Measurements from ENCODE around the gene EPX. TPM values are rescaled to one million over a fixed set of nuclear protein-coding genes. Genes with fewer than 3 reads are reported as not detected.

EPX gene
- total RNA-seq, 1 experiment from 2014 or later, result not detected

GRCh38 chr17:58183514-58183913 lies 9.0 kb upstream of the EPX start:
- ChIA-PET RAD21 (ENCODE audit: low non-redundant PET in 1 of 2, low total read pairs in 2 of 2, uncharacterized antibody in 2 of 2, unreplicated experiment in 2 of 2) (no interaction called here), POLR2A (no interaction called here), CTCF (interaction anchor here (1.1 to 1.8 kb wide), 2 partner anchors 11 to 17 kb away, joined by 4 to 6 read pairs; no protein-coding TSS in a partner anchor)
- H3K4me2 ChIP-seq (ENCODE audit: low read length), result no peak overlapping the region
- intact Hi-C loops (cut with micrococcal nuclease), result no loop called here
- BruUV-seq (replicated peaks), result no TSS peak
- no peaks in the 10 kb centered on the region for H4K20me1 ChIP-seq (ENCODE audit: insufficient read depth)
- no peak overlapping the region for H2AFZ ChIP-seq (ENCODE audit: low read depth, low read length, poor library complexity, severe bottlenecking)
- H3K79me2 ChIP-seq (ENCODE audit: insufficient read depth, low read length), result no peaks in the 10 kb centered on the region
- no peaks in the 10 kb centered on the region for H3K9me3 ChIP-seq (ENCODE audit: control insufficient read depth in 1 of 2, insufficient read depth in 1 of 2, low read depth in 1 of 2, low read length in 2 of 2)
- H3K36me3 ChIP-seq (ENCODE audit: control insufficient read depth in 1 of 2, insufficient read depth in 2 of 2, low read length in 2 of 2), result no peaks in the 10 kb centered on the region
- H3K4me3 ChIP-seq (replicated peaks in 1 of 2; ENCODE audit: low read depth in 1 of 2, low read length in 2 of 2), result no peak overlapping the region
- peaks cover 8 to 15% of the 10 kb centered on the region in 2 experiments; a peak in 3 of 4 replicates for H3K4me1 ChIP-seq (ENCODE audit: control insufficient read depth in 1 of 2, insufficient read depth in 2 of 2, low read length in 2 of 2)
- no peaks in the 10 kb centered on the region for H3K9me2 ChIP-seq (ENCODE audit: insufficient read depth)
- no peak overlapping the region for H3K9ac ChIP-seq (ENCODE audit: low read length)
- TF ChIP-seq YY1 (IDR thresholded peaks at IDR 0.05; ENCODE audit: extremely low read depth, insufficient replicate concordance, low read depth, low read length) (no peak), EZH2 (IDR thresholded peaks at IDR 0.05) (no peak), RAD21 (IDR thresholded peaks at IDR 0.05; ENCODE audit: low read depth) (no peak), ELF1 (IDR thresholded peaks at IDR 0.05; ENCODE audit: borderline replicate concordance, low read depth) (no peak), POLR2A (IDR thresholded peaks at IDR 0.05; ENCODE audit: borderline replicate concordance, extremely low read depth, insufficient read depth, insufficient read length) (no peak), SP1 (IDR thresholded peaks at IDR 0.05; ENCODE audit: low read depth) (no peak), CEBPB (IDR thresholded peaks at IDR 0.05; ENCODE audit: low read depth) (no peak), CTCF (IDR thresholded peaks at IDR 0.05 in 2 of 3, conservative IDR thresholded peaks at IDR 0.05 in 1 of 3; ENCODE audit: borderline replicate concordance in 1 of 3, insufficient read depth in 1 of 3, low read depth in 2 of 3, low read length in 2 of 3) (no peak), CBX3 (IDR thresholded peaks at IDR 0.05; ENCODE audit: low read depth) (no peak), POLR2AphosphoS5 (IDR thresholded peaks at IDR 0.05; ENCODE audit: low read depth, low read length) (no peak), EZH2phosphoT487 (IDR thresholded peaks at IDR 0.05; ENCODE audit: borderline replicate concordance) (no peak)
- TF ChIP-seq, protein P1, sequence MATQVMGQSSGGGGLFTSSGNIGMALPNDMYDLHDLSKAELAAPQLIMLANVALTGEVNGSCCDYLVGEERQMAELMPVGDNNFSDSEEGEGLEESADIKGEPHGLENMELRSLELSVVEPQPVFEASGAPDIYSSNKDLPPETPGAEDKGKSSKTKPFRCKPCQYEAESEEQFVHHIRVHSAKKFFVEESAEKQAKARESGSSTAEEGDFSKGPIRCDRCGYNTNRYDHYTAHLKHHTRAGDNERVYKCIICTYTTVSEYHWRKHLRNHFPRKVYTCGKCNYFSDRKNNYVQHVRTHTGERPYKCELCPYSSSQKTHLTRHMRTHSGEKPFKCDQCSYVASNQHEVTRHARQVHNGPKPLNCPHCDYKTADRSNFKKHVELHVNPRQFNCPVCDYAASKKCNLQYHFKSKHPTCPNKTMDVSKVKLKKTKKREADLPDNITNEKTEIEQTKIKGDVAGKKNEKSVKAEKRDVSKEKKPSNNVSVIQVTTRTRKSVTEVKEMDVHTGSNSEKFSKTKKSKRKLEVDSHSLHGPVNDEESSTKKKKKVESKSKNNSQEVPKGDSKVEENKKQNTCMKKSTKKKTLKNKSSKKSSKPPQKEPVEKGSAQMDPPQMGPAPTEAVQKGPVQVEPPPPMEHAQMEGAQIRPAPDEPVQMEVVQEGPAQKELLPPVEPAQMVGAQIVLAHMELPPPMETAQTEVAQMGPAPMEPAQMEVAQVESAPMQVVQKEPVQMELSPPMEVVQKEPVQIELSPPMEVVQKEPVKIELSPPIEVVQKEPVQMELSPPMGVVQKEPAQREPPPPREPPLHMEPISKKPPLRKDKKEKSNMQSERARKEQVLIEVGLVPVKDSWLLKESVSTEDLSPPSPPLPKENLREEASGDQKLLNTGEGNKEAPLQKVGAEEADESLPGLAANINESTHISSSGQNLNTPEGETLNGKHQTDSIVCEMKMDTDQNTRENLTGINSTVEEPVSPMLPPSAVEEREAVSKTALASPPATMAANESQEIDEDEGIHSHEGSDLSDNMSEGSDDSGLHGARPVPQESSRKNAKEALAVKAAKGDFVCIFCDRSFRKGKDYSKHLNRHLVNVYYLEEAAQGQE (IDR thresholded peaks at IDR 0.05; ENCODE audit: low read depth), result no peak
- TF ChIP-seq, protein P2, sequence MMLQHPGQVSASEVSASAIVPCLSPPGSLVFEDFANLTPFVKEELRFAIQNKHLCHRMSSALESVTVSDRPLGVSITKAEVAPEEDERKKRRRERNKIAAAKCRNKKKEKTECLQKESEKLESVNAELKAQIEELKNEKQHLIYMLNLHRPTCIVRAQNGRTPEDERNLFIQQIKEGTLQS (IDR thresholded peaks at IDR 0.05), result no peak
- DNase-seq (ENCODE audit: low read depth, low spot score) (no peak), ATAC-seq (no peak)
- H3K27me3 ChIP-seq (ENCODE audit: insufficient read depth, low read length), result 0 out of 2 replicates have a peak, but pooled peaks cover 7% of the 10 kb centered on the region
- H3K27ac ChIP-seq (ENCODE audit: low read depth, low read length), result no peak overlapping the region
